Calu3 (cell line): Measurements from ENCODE around the gene C11orf86. TPM values are rescaled to one million over a fixed set of nuclear protein-coding genes. Genes with fewer than 3 reads are reported as not detected.

Experiments
- BruUV-seq: library from RNA; stranded (reverse); fragments of 400-500 nt; replicated peaks from 2 replicates; lab custom pipeline; 2021; lab: Mats Ljungman, UMichigan
- CTCF ChIA-PET: fragments of 300-600 bp; sonication (Branson Sonifier 250); formaldehyde crosslinking; loops from one replicate; lab custom pipeline; 2022; ENCODE audit warnings: antibody characterized with exemption; lab: Charles Lee
- DNase-seq: peaks from one replicate; pipeline ENCODE4 v3.0.0; 2022
- H3K27ac Mint-ChIP-seq: one replicate; pipeline ENCODE4 v1.8.0; 2022; ENCODE audit warnings: mixed read lengths; ENCODE audit not compliant: unreplicated experiment
- H3K27me3 Mint-ChIP-seq: one replicate; pipeline ENCODE4 v1.8.0; 2022; ENCODE audit warnings: mixed read lengths; ENCODE audit not compliant: unreplicated experiment
- H3K36me3 Mint-ChIP-seq: one replicate; pipeline ENCODE4 v1.8.0; 2022; ENCODE audit warnings: mild to moderate bottlenecking, moderate library complexity, mixed read lengths; ENCODE audit not compliant: insufficient read depth, unreplicated experiment
- H3K4me1 Mint-ChIP-seq: one replicate; pipeline ENCODE4 v1.8.0; 2022; ENCODE audit warnings: mild to moderate bottlenecking, low read depth, mixed read lengths; ENCODE audit not compliant: unreplicated experiment
- H3K4me3 Mint-ChIP-seq: one replicate; pipeline ENCODE4 v1.8.0; 2022; ENCODE audit warnings: mild to moderate bottlenecking, low read depth, moderate library complexity, mixed read lengths; ENCODE audit not compliant: unreplicated experiment
- H3K9me3 Mint-ChIP-seq: one replicate; pipeline ENCODE4 v1.8.0; 2022; ENCODE audit warnings: low read depth, mixed read lengths; ENCODE audit not compliant: unreplicated experiment
- intact Hi-C: fragments of 100-400 bp; cut with micrococcal nuclease; formaldehyde crosslinking; loops from one replicate; pipeline ENCODE4 v1.10.0; 2022; ENCODE audit not compliant: unreplicated experiment
- total RNA-seq: library from RNA; stranded (reverse); gene quantifications from 2 replicates; pipeline ENCODE4 v1.2.3, GENCODE V29; 2022
- TF ChIP-seq, protein P1 (sequence below): fragments of 200-600 bp; IDR thresholded peaks from one replicate; pipeline ENCODE4 v1.8.0; 2022; ENCODE audit warnings: antibody characterized with exemption; ENCODE audit not compliant: unreplicated experiment

Gene C11orf86
- total RNA-seq, 1 experiment from 2014 or later, result not detected

DNA sequence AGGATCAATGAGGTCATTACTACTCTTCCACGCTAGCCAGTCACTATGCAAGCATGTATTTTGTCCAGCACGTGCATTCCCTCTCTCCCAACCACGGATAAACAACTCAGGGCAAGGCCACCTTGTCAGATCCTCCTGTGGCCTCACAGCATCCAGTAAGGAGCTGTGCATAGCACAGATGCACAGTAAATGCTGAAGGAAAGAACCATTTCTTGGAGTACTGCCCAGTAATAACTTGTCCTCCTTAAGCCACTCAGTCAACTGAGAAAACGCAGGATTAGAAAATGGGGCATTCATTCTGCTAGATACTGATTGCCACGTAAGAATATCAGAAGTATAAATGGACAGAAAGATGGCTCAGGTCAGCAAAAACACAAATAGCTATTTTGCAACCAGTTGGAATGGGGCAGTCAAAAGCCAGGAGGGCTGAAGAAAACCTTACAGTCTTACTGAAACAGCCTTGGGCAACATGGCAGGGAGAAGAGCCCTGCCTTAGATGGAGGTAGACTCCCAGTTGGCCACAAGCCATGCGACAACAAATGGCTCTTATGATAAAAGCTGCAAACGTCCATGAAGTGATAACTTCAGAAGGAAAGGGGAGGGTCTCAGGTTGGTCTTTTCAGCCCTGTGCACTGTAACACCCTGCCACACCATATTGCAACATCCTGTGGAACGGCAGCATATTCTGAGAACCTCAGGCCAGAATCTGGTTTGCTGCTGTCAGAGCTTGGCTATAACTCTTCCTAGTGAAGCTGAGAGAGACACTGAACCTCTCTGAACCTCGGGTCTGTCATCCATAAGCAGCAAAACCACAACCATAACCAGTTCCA lies 39.9 kb upstream of the C11orf86 start:
- BruUV-seq, result no TSS peak
- CTCF ChIA-PET, result interaction anchor here (0.7 kb wide), 1 partner anchor 476 kb away, joined by 3 read pairs; no protein-coding TSS in a partner anchor
- no peak overlapping the region for H3K4me3 Mint-ChIP-seq
- intact Hi-C loops, result no loop called here
- H3K9me3 Mint-ChIP-seq, result no peaks in the 10 kb centered on the region
- DNase-seq, result no peak
- peaks cover 9% of the 10 kb centered on the region for H3K36me3 Mint-ChIP-seq
- H3K4me1 Mint-ChIP-seq, result peaks cover 15% of the 10 kb centered on the region
- TF ChIP-seq, protein P1, sequence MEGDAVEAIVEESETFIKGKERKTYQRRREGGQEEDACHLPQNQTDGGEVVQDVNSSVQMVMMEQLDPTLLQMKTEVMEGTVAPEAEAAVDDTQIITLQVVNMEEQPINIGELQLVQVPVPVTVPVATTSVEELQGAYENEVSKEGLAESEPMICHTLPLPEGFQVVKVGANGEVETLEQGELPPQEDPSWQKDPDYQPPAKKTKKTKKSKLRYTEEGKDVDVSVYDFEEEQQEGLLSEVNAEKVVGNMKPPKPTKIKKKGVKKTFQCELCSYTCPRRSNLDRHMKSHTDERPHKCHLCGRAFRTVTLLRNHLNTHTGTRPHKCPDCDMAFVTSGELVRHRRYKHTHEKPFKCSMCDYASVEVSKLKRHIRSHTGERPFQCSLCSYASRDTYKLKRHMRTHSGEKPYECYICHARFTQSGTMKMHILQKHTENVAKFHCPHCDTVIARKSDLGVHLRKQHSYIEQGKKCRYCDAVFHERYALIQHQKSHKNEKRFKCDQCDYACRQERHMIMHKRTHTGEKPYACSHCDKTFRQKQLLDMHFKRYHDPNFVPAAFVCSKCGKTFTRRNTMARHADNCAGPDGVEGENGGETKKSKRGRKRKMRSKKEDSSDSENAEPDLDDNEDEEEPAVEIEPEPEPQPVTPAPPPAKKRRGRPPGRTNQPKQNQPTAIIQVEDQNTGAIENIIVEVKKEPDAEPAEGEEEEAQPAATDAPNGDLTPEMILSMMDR, result no peak
- peaks cover 9% of the 10 kb centered on the region for H3K27me3 Mint-ChIP-seq
- H3K27ac Mint-ChIP-seq, result no peak overlapping the region

DNA sequence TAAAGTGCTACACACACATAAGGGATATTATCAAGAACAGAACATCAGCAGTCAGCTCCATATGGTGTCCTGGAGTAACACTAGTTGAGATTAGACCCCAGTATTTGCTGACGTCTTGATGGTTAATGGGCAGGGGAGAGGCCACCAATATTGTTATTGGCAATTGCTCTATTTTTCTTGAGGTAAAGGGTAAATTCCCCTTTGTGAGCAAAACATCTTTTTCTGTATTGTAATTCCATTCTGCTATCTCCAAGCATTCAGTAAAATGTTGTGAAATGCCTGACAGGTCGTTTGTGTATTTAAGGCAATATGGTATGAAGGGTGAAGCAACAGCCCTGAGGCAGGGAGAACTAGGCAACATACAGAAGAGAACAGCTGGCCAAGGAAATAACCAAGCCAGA lies 38.8 kb upstream of the C11orf86 start:
- no peak overlapping the region for H3K27ac Mint-ChIP-seq
- TF ChIP-seq, protein P1, result no peak
- peaks cover 9% of the 10 kb centered on the region for H3K36me3 Mint-ChIP-seq
- H3K9me3 Mint-ChIP-seq, result no peaks in the 10 kb centered on the region
- CTCF ChIA-PET, result no interaction called here
- DNase-seq, result no peak
- no TSS peak for BruUV-seq
- H3K4me3 Mint-ChIP-seq, result no peak overlapping the region
- peaks cover 9% of the 10 kb centered on the region for H3K27me3 Mint-ChIP-seq
- peaks cover 15% of the 10 kb centered on the region for H3K4me1 Mint-ChIP-seq
- intact Hi-C loops, result no loop called here

DNA sequence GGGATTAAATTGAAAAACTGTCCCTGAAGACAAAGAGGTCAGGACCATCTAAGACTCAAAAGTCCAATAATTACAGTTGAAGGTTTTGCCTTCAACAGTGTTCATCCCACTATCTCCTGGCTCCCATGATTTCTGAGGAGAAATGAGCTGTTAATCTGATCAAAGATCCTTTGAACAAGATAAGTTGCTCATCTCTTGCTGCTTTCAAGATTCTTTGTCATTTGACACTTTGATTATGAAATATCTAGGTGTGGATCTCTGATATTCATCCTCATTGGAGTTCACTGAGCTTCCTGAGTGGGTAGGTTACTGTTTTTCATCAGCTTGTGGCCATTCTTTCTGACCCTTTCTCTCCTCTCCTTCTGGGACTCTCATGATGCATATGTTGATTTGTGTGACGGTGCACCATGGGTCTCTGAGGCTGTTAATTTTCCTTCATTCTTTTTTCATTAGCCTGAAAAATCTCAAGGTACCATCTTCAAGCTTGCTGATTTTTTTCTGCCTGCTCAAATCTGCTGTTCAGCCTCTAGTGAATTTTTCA lies 37.8 kb upstream of the C11orf86 start:
- Mint-ChIP-seq H3K36me3 (peaks cover 11% of the 10 kb centered on the region), H3K4me3 (no peak overlapping the region)

DNA sequence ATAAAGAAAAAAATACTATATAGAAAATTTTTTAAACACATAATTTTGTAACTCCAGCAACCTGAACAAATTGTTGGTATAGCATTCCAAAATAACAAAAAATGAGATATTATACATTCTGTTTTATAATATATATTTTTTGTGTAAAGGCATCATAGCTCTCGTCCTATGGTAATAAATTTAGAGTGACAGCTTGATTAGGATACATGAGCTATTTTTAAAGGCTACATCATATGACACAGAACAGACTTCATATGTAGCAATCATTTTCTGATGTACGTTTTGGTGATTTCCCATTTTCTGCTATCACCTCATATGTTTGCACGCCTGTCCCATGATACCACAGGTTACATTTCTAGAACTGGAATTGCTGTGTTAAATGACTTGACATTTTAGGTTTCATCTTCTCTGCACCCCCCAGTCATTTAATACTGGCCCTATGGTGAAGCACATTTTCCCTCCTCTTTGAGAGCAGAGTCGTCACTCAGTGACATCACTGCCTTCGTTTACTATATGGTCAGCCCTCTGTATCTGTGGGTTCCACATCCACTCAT lies 36.4 kb upstream of the C11orf86 start:
- intact Hi-C loops, result no loop called here
- BruUV-seq, result no TSS peak
- Mint-ChIP-seq H3K4me3 (no peak overlapping the region), H3K4me1 (peaks cover 7% of the 10 kb centered on the region), H3K27me3 (peaks cover 9% of the 10 kb centered on the region), H3K9me3 (no peaks in the 10 kb centered on the region), H3K27ac (no peak overlapping the region), H3K36me3 (peaks cover 15% of the 10 kb centered on the region)
- TF ChIP-seq, protein P1, result no peak
- no peak for DNase-seq
- CTCF ChIA-PET, result no interaction called here

More for the DNA sequence above, 37.8 kb upstream of the C11orf86 start:
- BruUV-seq, result no TSS peak
- no peak for DNase-seq
- Mint-ChIP-seq H3K4me1 (peaks cover 15% of the 10 kb centered on the region), H3K9me3 (no peaks in the 10 kb centered on the region), H3K27me3 (peaks cover 9% of the 10 kb centered on the region), H3K27ac (no peak overlapping the region)
- TF ChIP-seq, protein P1, result no peak
- CTCF ChIA-PET, result interaction anchor here (0.7 kb wide), 1 partner anchor 33 kb away, joined by 9 read pairs; no protein-coding TSS in a partner anchor
- intact Hi-C loops, result no loop called here
